DMS 273 treated with DMSO at 0.1 percent for 48 hours (cell line): Measurements from ENCODE around the gene LILRA6.
"Not testable (repeated sequence)": the region's sequence is repeated elsewhere in the genome, so short reads cannot be mapped to it uniquely, and the experiment has no call there.

ENCODE experiments used
- DNase-seq: peaks from one replicate; lab custom pipeline; 2025; lab: John Stamatoyannopoulos, UW

The LILRA6 gene

DNA sequence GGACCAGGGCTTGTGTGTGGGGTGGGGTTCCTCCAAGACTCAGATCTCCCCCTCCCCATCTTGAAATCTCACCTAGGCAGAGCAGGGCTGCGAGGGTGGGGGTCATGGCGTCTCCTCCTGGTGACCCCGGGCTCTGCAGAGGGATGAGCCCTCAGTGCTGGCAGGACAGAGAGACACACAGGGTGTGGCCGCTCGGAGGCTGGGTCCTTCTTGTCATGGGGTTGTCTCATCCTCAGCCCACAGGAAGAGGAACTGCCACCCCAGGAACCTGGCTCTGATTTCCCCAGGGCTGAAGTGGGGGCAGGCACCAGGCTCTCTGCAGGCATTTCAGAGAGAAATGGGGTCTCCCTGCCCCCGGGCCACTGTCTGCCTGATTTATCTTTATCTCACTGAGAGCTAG, at the start of gene LILRA6:
Gene LILRA6 (minus strand): TSS at position 145 of the 400 bp plus-strand sequence.
- DNase-seq, result not testable (repeated sequence)

GRCh38 chr19:54289160-54289559, 46.6 kb upstream of the LILRA6 start:
- not testable (repeated sequence) for DNase-seq

DNA sequence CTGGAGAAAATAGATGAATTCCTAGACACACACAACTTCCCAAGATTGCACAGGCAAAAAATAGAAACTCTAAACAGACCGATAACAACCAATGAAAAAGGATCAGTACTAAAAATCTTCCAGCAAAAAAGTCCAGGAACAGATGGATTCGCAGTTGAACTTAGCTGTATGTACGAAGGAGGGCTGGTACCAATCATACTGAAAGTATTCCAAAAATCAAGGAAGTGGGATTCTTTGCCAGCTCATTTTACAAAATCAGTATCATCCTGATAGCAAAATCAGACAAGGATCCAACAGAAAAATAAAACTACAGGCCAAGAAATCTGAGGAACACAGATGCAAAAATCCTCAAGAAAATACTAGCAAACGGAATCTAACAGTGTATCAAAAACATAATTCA, 44.9 kb upstream of the LILRA6 start:
- DNase-seq, result no peak

DNA sequence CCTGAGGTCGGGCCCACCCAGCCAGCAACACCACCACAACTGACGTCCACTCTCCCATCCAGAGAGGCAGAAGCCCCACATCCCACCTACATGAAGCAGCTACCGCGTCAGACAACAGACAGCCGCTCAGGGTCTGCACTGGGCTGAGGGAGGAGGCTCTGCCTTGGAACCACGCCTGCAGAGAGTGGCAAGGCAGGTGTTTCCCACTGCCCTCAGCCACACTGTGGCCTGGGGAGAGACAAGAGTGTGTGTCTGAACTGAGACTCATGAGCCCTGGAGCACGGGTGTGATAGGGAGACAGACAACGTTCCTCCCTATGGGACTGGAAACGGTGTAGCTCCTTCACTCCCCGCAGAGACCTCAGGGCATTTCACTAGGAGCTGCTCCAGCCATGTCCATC, 43.7 kb upstream of the LILRA6 start:
- not testable (repeated sequence) for DNase-seq

DNA sequence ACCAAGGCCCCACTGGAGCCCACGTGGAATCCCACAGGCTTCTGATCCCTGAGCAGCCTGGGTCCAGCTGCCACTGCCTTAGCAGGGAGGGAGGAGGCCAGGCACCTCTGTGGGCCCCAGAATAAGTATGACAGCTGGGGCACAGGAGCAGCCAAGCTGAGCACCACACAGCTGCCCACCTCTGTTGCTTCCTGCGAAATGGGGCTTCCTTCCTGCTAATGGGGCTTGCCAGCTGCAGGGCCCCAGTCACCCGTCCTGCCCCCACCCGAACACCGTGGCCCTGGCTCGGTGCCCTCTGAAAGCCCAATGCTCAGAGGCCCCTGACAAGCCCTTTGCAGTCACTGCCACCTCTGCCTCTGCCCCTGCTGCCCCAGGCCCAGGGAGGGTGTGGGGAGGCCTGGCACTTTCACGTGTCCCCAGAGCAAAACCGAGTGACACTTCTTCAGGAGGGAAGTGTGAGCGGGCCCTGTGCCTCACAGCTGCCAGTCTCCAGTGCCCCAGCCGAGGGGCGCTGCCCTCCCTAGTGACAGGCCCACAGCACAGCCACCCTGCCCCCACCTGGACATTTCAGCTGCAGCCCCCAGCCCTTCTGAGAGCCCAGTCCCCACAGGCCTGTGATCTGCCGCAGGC, 43.0 kb upstream of the LILRA6 start:
- not testable (repeated sequence) for DNase-seq

GRCh38 chr19:54282686-54283470, 40.3 kb upstream of the LILRA6 start:
- DNase-seq, result no peak

DNA sequence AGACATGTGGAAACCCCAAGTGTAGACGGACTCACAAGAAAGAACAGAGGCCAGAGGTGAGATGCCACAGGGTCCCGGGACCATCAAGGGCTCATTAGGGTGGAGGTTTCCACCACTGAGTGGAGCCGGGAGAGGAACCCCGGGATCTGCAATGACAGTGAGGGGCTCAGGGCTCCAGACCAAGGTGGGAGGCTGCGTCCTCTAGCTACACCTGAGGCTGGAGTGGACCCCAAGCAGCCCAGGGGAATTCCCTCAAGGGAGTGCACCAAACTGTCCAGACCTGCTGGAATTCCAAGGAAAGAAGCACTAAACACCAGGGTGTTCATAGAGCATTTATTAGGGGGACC, 39.1 kb upstream of the LILRA6 start:
- not testable (repeated sequence) for DNase-seq

- no peak for DNase-seq
These were observed 38.6 kb upstream of the LILRA6 start, which contains the start of gene LILRB2 for GRCh38 chr19:54281007-54281728. Gene LILRB2, minus strand, starts transcription at chr19:54281110. Its CDS starts 614 bp downstream, at chr19:54280496.

GRCh38 chr19:54280441-54280840, 37.9 kb upstream of the LILRA6 start:
- DNase-seq, result not testable (repeated sequence)

- DNase-seq, result not testable (repeated sequence)
These were observed 37.4 kb upstream of the LILRA6 start for GRCh38 chr19:54280025-54280424.

DNA sequence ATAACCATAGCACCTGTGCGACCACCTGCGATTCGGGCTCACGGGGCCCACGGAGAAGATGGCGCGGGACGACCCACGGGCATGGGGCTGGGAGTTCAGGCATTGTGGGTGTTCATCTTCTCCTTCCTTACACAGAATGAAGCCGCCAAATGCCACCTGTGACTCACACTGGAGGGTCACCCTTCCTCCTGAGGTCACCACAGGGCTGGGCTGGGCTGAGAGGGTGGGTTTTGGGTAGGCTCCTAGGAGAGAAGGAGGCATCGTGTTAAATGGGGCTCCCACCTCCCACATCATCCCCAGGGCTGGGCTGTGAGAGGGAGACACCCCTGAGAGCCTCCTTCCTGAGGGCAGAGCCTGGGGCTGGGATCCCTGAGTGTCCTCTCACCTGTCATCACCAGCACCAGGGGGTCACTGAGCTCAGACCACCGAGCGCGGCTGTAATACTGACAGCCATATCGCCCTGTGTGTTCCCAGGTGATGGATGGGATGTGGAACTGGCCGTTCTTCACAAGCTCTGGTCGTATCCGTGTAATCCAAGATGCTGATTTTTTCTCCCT, 36.9 kb upstream of the LILRA6 start:
- no peak for DNase-seq

DNA sequence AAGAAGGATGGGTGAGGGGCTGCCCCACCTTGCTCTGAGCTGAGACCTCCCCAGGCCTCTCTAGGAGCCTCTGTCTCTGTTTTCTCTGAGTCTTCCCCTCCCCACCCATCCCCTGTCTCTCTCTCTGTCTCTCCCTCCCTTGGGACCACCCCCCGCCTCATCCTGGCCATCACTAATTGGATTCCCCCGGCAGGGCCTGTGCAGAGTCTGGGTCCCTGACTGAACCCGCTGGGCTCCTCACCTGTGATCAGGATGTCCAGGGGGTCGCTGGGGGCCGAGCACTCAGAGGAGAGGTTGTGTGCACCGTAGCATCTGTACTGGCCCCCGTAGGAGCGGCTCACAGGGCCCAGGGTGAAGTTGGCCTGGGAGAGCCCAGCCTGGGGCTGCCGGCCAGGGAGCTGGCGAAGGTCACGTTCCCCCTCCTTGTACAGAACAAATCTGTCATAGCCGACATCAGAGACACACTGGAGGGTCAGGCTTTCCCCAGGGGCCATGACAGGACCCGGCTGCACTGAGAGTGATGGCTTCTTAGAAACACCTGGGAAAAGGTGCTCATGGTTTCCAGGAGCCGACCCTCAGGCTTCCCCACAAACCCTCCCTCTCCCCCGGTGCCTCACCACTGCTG, 36.1 kb upstream of the LILRA6 start:
- DNase-seq, result not testable (repeated sequence)

- not testable (repeated sequence) for DNase-seq
These were observed 35.5 kb upstream of the LILRA6 start for GRCh38 chr19:54278056-54278455.

- not testable (repeated sequence) for DNase-seq
These were observed 34.6 kb upstream of the LILRA6 start for GRCh38 chr19:54277111-54277615.

- DNase-seq, result no peak
These were observed 33.4 kb upstream of the LILRA6 start for GRCh38 chr19:54275951-54276350.

- DNase-seq, result not testable (repeated sequence)
These were observed 31.9 kb upstream of the LILRA6 start for GRCh38 chr19:54274516-54274915.

DNA sequence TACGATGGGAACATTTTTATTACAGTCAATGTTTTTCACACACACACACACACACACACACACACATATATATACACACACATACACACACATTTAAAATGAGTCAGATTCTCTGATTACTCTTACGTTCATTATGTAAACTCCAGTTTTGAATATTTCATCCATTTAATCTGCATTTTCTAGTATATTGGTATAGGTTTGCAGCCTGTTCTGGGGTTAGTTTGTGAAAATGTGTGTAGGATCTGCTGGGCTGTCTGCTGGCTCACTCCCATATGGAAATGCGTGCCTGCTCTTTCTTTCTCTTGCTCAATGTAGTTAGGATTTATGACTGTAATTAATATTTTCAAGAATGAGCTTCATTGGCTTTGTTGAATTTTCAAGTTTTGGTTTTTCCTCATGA, 31.2 kb upstream of the LILRA6 start:
- no peak for DNase-seq

- DNase-seq, result not testable (repeated sequence)
These were observed 29.6 kb upstream of the LILRA6 start for GRCh38 chr19:54272181-54272580.

GRCh38 chr19:54271587-54271986, 29.0 kb upstream of the LILRA6 start:
- not testable (repeated sequence) for DNase-seq

DNA sequence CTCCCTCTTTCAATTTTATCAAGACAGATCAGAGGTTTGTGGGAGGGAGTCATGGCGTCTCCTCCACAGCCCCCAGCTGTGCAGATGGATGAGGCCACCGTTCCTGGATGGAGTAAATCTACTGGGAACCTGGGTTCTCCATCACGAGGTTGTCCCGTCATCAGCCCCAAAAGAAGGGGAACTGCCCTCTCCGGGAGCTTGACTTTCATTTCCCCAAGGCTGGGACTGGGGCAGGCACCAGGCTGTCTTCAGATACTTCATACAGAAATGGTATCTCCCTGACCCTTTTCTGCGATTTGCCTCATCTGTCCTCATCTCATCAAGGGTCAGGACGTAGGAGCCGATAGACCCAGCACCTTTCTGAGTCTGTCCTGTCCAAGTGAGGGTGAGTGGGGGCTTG, 28.5 kb upstream of the LILRA6 start:
- DNase-seq, result no peak

- DNase-seq, result no peak
These were observed 26.3 kb upstream of the LILRA6 start for GRCh38 chr19:54268936-54269335.

DNA sequence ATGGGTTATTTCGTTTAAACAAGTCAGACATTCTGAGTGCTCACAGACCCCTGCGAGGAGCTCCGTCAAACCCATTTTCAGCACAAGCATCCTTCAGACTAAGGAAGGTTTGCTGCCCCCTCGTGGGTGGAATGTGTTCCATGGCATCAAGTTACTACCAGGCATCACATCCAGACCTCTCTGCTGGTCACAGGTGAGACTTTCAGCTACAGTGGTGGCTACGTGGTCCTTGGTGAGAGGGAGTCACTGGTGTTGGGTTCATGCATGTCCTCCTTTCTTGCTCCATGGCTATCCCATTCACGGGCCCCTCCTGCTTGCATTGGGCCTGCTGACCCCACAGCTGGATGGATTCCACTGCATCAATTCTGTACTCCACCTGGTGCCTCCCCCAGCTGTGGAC, 23.5 kb upstream of the LILRA6 start:
- no peak for DNase-seq
